NCI-H2227 treated with DMSO at 0.1 percent for 48 hours (cell line): ENCODE results near the gene SGPP2.
"Not testable (repeated sequence)": the region's sequence is repeated elsewhere in the genome, so short reads cannot be mapped to it uniquely, and the experiment has no call there.

ENCODE experiments used
- DNase-seq: peaks from one replicate; lab custom pipeline; 2025; lab: John Stamatoyannopoulos, UW

The SGPP2 gene

GRCh38 chr2:222427646-222428301 is 3.4 kb downstream of the SGPP2 start:
- no peak for DNase-seq

GRCh38 chr2:222430071-222430470 is 5.7 kb downstream of the SGPP2 start:
- no peak for DNase-seq

- DNase-seq: no peak
Observed at GRCh38 chr2:222430681-222431080, 6.3 kb downstream of the SGPP2 start.

- no peak for DNase-seq
Observed at GRCh38 chr2:222431869-222432268, 7.5 kb downstream of the SGPP2 start.

GRCh38 chr2:222433332-222434173 is 9.2 kb downstream of the SGPP2 start:
- DNase-seq: no peak

GRCh38 chr2:222434204-222434603 is 9.9 kb downstream of the SGPP2 start:
- DNase-seq: no peak

- not testable (repeated sequence) for DNase-seq
Observed at GRCh38 chr2:222435400-222436039, 11.2 kb downstream of the SGPP2 start.

GRCh38 chr2:222436040-222436413 is 11.7 kb downstream of the SGPP2 start:
- DNase-seq: no peak

- DNase-seq: no peak
Observed at GRCh38 chr2:222439692-222440091, 15.3 kb downstream of the SGPP2 start.

- DNase-seq: no peak
Observed at GRCh38 chr2:222440673-222441422, 16.5 kb downstream of the SGPP2 start.

- DNase-seq: no peak
Observed at GRCh38 chr2:222442665-222443064, 18.3 kb downstream of the SGPP2 start.

- no peak for DNase-seq
Observed at GRCh38 chr2:222445227-222445626, 20.9 kb downstream of the SGPP2 start.

- no peak for DNase-seq
Observed at GRCh38 chr2:222447131-222447530, 22.8 kb downstream of the SGPP2 start.

GRCh38 chr2:222448748-222449181 is 24.4 kb downstream of the SGPP2 start:
- DNase-seq: no peak

- no peak for DNase-seq
Observed at GRCh38 chr2:222450021-222450420, 25.7 kb downstream of the SGPP2 start.

- no peak for DNase-seq
Observed at GRCh38 chr2:222451224-222451674, 26.9 kb downstream of the SGPP2 start.

- no peak for DNase-seq
Observed at GRCh38 chr2:222452422-222452950, 28.1 kb downstream of the SGPP2 start.

- no peak for DNase-seq
Observed at GRCh38 chr2:222456479-222457077, 32.2 kb downstream of the SGPP2 start.

GRCh38 chr2:222459983-222460382 is 35.6 kb downstream of the SGPP2 start:
- DNase-seq: no peak

- DNase-seq: no peak
Observed at GRCh38 chr2:222465746-222466145, 41.4 kb downstream of the SGPP2 start.

- DNase-seq: peak; percentile 84
Observed at GRCh38 chr2:222468346-222468745, 44.0 kb downstream of the SGPP2 start.
